IPS-11a (cell line): Measurements from ENCODE around the gene SLC6A1.
"Not testable (repeated sequence)": the region's sequence is repeated elsewhere in the genome, so short reads cannot be mapped to it uniquely, and the experiment has no call there.

Experiments
- H3K4me3 ChIP-seq: one replicate; pipeline ENCODE4 v1.5.1; 2013; ENCODE audit warnings: low read depth, low read length, control low read depth

The SLC6A1 gene

DNA sequence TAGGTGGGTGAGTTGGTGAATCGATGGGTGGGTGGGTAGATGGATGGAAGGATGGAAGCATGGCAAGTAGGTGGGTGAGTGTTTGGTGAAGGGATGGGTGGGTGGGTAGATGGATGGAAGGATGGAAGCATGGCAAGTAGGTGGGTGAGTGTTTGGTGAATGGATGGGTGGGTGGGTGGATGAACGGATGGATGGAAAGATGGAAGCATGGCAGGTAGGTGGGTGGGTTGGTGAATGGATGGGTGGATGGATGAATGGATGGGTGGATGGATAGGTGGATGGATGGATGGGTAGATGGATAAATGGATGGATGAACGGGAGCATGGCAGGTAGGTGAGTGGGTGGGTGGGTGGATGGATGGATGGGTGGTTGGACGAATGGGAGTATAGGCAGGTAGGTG, 65.1 kb downstream of the SLC6A1 start:
- H3K4me3 ChIP-seq, result no peak overlapping the region

DNA sequence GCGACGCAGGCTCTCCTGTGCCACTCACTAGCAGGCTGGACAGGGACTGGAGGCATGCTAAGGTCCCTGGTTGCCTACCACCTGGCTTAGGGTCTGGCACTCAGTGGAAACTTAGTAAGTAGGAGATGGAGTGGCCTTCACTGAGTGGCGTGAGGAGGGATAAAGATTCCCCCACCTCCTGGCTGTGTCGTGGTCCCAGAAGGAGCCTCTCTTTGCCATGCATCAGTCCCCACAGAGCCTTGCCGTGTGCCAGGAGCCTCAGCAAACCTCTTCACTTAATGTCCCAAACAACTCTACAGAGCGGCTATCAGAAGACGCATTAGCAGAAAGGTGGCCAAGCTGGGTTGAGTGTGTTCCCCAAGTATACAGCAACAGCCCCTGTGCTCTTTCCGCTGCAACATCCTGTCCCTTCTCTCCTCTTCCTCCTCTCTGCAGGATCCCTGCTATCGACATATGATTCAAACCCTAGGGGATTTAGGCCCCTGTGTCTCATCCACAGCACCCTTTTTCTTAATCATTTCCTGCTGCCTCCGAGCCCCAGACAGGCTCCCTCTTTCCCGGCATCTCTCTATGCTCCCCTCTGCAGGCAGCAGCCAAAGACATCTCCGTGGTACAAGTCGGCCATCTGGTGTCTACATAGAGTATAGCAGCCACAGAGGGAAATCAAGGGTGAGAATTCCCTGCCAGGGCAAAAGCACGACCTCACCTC, 66.7 kb downstream of the SLC6A1 start:
- no peak overlapping the region for H3K4me3 ChIP-seq

DNA sequence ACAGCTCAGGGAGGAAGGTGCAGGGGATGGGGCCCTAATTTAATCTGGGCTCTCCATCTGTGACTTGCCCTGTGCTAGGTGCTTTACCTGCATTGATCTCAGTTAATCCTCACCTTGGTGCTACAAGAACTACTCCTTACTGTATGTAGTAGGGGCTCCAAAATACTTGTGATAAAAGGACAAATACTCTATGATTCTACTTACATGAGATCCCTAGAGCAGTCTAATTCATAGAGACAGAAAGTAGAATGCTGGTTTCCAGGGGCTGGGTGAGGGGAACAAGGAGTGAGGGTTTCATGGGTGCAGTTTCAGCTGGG, 67.2 kb downstream of the SLC6A1 start:
- no peak overlapping the region for H3K4me3 ChIP-seq

GRCh38 chr3:11060500-11061251, 68.1 kb downstream of the SLC6A1 start:
- peak overlapping the region; percentile 8 for H3K4me3 ChIP-seq

GRCh38 chr3:11061268-11061871, 68.8 kb downstream of the SLC6A1 start:
- H3K4me3 ChIP-seq, result peak overlapping the region; percentile 4

DNA sequence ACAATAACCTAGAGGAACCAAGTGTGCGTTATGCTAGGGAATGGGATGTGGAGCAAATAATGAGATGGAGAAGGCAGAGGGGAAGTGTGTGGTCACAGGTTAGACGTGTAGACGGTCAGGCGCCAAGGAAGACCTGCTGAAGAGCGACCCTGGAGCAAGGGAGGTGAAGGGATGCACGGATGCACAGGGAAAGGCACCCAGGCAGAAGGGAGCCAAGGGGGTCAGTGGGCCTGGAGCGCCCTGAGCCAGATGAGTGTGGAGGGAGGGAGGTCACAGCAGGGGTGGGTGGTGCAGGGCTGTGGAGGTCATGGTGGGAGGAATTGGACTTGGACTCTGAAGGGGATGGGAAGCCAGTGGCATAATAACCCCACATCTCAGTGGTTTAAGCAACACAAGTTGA, 70.2 kb downstream of the SLC6A1 start:
- H3K4me3 ChIP-seq, result no peak overlapping the region

DNA sequence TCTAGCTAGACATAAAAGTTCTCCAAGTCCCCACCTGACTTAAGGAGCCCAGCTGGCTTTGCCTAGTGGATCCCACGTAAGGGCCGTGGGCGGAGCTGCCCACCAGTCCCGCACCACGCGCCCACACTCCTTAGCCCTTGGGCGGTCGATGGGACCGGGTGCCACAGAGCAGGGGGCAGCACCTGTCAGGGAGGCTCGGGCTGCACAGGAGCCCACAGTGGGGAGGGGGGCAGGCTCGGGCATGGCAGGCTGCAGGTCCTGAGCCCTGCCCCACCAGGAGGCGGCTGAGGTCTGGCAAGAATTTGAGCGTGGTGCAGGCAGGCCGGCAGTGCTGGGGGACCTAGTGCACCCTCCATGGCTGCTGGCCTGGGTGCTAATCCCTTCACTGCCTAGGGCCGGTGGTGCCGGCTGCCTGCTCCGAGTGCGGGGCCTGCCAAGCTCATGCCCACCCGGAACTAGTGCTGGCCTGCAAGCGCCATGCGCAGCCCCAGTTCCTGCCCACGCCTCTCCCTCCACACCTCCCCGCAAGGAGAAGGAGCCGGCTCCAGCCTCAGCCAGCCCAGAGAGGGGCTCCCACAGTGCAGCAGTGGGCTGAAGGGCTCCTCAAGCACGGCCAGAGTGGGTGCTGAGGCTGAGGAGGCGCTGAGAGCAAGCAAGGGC, 78.7 kb downstream of the SLC6A1 start:
- no peak overlapping the region for H3K4me3 ChIP-seq

DNA sequence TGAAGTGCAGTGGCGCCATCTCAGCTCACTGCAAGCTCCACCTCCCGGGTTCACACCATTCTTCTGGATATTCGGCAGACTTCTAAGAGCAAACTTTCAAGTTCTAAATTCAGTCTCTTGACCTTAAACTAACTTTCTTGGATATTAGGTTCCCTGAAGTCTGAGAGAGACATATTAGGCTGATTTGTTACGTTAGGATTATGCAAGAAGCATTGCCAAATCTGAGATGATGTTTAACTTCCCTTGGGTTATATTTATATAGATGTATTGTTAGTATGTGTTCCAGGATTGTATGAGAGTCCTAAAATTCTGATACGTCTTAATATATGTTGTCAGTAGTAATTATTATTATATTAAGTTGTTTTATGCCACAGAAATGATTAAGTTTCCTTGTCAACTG, 80.1 kb downstream of the SLC6A1 start:
- H3K4me3 ChIP-seq, result no peak overlapping the region

- H3K4me3 ChIP-seq, result no peak overlapping the region
These were observed 81.5 kb downstream of the SLC6A1 start for GRCh38 chr3:11074011-11074410.

DNA sequence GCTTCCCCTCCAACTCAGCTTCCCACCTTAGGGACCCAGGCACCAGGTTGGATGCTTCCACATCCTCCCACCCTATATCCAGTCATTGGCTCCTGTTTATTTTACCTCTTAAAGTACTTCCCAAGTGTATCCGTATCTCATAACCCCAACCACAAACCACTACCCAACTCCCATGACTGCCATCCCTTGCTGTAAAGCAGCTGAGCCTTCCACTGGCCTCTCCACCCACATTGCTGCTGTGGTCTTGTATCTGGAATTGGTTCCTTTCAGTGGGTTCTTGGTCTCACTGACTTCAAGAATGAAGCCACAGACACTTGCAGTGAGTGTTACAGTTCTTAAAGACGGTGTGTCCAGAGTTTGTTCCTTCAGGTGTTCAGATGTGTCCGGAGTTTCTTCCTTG, 81.9 kb downstream of the SLC6A1 start:
- H3K4me3 ChIP-seq, result no peak overlapping the region

DNA sequence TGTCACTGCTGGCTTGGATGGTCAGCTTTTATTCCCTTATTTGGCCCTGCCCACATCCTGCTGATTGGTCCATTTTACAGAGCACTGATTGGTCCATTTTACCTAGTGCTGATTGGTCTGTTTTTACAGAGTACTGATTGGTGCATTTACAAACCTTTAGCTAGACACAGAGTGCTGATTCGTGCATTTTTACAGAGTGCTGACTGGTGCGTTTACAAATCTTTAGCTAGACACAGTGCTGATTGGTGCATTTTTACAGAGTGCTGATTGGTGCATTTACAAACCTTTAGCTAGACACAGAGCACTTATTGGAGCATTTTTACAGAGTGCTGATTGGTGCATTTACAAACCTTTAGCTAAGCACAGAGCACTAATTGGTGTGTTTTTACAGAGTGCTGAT, 82.6 kb downstream of the SLC6A1 start:
- not testable (repeated sequence) for H3K4me3 ChIP-seq

DNA sequence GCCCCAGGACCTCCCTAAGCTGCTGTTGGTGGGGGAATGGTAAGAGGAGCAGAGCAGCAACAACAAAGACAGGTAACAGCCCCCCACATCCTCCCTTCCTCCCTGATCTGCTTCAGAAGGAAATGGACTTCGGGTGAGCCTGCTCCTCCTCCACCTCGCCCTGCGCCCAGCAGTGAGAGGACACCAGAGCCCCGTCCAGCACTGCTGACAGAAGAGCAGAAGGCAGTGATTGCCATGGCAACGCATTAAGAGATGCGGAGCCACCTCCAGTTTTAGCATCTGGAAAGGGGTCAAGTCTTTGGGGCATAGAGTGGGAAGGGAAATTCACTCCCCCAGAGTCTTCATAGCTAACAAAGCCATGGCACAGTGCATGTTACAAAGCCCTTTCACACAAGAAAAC, 84.2 kb downstream of the SLC6A1 start:
- H3K4me3 ChIP-seq, result no peak overlapping the region

GRCh38 chr3:11077466-11077865, 84.9 kb downstream of the SLC6A1 start:
- H3K4me3 ChIP-seq, result no peak overlapping the region

DNA sequence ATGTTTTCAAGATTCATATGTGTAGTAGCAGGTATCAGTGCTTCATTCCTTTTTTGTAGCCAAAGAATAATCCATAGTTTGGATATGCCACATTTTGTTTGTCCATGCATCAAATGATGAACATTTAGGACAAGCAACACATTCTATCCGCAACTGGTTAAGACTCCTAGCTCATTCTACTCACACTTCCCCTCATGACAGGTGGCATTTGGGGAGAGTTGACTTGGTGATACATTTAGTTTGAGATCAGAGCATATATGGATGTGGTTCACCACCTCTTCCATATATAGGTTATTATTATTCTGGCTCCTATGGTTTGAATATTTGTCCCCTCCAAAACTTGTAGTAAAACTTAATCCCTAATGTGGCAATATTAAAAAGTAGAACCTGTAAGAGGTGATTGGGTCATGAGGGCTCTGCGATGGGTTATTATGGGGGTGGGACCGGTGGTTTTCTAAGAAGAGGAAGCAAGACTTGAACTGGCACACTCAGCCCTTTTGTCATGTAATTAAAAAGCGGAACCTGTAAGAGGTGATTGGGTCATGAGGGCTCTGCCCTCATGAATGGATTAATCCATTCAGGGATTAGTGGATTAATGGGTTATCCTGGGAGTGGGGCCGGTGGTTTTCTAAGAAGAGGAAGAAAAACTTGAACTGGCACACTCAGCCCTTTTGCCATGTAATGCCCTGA, 86.4 kb downstream of the SLC6A1 start:
- H3K4me3 ChIP-seq, result no peak overlapping the region

DNA sequence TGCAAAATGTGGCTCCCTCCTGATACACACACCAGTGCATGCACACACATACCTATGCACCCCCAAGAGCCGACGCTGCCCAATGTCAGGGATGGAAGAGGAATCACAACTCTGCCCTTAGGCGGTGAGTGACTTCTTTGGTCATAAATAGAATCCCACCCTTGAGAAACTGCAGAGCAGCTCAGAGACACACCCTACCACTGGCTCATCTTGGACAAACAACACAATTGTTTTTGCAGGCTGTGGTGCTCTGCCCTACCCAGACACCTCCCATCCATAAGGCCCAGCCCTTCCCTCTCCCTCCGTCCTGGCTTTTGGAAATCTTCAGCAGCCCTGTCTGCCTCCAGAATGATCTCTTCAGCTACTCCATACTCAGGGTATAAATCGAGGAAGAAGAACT, 87.9 kb downstream of the SLC6A1 start:
- no peak overlapping the region for H3K4me3 ChIP-seq

- H3K4me3 ChIP-seq, result no peak overlapping the region
These were observed 91.5 kb downstream of the SLC6A1 start for GRCh38 chr3:11084098-11084497.

- no peak overlapping the region for H3K4me3 ChIP-seq
These were observed 92.1 kb downstream of the SLC6A1 start for GRCh38 chr3:11084677-11085076.

GRCh38 chr3:11085093-11085840, 92.7 kb downstream of the SLC6A1 start:
- no peak overlapping the region for H3K4me3 ChIP-seq

DNA sequence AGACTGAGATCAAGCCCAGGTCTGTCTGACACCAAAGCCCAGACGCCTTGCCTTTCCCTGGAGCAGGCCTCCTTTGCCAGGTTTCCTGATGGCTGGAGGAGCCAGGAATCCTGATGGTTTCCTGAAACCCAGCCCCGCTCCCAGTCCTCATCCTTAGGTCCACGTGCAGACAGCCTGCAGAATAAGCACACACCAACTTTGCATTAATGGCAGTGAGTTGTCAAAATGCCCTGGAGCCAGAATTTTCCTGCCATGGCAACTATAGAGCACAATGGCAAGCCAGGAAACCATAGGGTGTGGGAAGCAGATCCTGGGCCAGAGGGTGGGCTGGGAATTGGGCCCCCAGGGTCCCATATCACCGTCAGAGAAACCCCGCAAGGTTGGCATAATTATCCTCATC, 94.3 kb downstream of the SLC6A1 start:
- no peak overlapping the region for H3K4me3 ChIP-seq

- H3K4me3 ChIP-seq, result no peak overlapping the region
These were observed 95.5 kb downstream of the SLC6A1 start for GRCh38 chr3:11088066-11088465.

GRCh38 chr3:11088831-11089230, 96.3 kb downstream of the SLC6A1 start:
- no peak overlapping the region for H3K4me3 ChIP-seq
